ENCODE measurements around the gene TMEFF2.

The TMEFF2 gene, protein sequence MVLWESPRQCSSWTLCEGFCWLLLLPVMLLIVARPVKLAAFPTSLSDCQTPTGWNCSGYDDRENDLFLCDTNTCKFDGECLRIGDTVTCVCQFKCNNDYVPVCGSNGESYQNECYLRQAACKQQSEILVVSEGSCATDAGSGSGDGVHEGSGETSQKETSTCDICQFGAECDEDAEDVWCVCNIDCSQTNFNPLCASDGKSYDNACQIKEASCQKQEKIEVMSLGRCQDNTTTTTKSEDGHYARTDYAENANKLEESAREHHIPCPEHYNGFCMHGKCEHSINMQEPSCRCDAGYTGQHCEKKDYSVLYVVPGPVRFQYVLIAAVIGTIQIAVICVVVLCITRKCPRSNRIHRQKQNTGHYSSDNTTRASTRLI

DNA sequence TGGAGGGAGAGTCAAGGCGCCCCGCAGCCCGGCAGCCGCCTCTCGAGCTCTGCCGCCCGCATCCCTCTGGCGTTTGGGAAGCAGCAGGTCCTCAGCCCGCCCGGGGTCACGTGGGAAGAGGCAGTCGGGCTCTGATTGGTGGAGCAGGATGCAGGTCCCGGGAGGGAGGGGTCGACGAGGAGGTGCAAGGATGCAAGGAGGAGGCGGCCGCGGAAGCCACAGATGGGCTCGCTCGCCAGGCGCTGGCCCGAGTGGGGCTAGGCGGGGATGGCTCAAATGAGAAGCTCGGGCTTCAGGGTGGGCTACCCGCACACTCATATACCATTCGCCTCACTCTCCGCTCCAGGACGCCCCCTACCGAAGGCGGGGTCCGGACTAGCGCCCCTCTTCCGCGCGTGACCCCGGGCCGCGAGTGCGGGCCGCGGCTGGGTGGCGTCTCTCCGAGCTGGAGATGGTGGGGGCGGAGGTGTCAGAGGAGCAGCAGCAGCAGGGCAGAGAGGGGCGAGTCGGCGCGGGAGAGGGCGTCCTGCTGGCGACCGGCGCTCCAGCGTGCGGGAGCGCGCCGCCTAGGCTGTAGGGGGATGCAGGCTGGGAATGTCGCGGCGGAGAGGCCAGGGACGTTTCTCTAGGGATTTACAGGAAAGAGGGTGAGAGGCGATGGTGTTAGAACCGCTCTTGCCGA lies at the start of gene TMEFF2:
TMEFF2 (minus strand) TSS at position 68 of the 682 bp plus-strand sequence. CDS start 409 bp downstream, outside the sequence.
- no peak for DNase-seq (ENCODE audit: low read depth)

DNA sequence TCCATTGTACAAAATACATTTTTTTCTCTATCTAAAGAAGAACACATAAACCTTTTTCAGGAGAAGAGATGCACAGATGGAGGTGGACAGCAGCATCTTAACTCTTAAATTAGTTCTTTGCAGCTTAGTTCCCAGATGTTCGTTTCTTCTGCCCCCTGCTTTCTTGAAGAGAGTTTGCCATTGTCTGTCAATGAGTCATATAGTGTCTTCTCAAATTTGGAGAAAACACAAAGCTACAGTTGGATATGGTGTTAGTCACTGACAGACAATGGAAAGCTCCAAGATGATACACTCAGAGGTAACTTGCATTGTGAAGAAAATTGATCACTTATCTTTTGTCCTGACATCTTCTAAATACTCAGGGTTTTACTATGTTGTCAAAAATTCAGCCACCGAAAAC lies 48.8 kb upstream of the TMEFF2 start:
- no peak for DNase-seq (ENCODE audit: low read depth)

DNA sequence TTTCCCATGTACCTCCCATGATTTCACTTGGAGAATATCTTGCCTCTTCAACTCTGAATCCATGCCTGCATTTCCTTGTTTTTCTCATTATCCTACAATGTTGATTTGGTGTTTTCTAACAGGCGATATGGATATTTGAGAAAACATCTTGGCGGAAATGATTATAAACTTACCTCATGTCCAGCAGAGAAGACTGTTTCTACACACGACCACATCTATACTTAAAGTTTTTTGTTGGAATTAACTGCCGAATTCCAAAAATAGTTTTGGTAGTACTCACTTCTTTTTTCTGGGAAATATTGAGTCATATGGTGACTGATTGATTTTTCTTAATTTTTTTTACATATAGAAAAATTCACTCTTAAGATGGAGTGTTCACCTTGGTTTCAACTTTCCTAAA lies 41.4 kb upstream of the TMEFF2 start:
- no peak for DNase-seq (ENCODE audit: low read depth)

DNA sequence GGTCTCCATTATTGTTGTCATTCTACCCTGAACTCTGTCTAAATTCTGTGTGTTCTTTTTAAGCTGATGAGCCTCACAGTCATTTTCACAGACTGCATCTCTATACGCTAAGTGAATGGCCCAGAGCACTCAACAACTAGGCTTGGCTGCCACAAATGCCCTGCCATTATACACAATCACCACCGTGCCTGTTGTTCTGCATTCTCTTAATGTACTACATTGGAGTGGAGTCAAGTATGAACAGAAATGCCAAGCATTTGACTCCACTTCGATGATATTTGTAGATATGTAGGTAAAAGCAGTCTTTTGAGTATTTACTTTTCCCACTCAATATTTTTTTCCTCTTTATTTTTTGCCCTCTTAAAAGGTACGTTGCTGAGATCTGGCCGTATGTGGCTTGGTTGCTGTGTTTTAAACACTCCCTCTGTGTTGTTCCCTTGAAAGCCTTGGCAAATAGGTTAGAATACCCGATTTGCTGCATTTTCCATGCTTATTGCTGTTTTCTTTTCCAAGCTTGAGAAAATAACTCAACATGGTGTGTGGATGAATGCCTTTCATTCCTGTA lies 36.2 kb upstream of the TMEFF2 start:
- no peak for DNase-seq (ENCODE audit: low read depth)

DNA sequence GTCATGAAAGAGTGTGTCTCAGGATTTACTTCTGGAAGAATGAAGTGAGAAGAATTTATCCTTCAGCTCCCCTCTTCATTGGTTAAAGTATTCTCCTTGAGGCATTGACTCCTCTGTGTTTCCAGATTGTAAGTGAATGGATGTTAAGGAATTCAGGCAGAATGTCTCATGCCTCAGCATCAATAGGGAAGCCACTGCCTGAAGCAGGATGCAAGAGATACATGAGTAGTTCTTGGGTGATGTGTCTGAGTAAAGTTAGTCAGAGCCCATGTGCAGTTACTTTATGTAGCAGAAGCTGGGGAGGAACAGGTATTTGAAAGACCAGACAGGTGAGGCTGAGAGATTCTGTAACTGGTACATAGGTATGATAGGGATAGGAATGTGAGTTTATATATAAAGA lies 34.0 kb upstream of the TMEFF2 start:
- no peak for DNase-seq (ENCODE audit: low read depth)

DNA sequence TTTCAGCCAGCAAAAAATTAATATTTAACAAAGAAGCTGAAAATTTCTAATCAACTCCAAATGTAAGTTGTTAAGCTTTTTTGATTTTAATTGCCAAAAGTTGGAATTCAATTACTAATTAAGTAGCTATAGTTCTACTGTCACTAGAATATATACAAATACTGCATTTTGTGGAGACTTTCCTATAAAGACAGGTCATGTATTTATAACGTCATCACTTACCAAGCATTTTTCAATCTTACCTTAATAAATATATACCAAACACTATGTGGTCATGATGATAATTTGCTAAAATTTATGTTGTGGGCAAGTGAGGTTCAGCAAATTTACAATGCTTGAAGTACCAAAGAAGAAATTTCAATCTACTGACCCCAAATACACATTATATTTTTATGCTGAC lies 24.2 kb upstream of the TMEFF2 start:
- no peak for DNase-seq (ENCODE audit: low read depth)

DNA sequence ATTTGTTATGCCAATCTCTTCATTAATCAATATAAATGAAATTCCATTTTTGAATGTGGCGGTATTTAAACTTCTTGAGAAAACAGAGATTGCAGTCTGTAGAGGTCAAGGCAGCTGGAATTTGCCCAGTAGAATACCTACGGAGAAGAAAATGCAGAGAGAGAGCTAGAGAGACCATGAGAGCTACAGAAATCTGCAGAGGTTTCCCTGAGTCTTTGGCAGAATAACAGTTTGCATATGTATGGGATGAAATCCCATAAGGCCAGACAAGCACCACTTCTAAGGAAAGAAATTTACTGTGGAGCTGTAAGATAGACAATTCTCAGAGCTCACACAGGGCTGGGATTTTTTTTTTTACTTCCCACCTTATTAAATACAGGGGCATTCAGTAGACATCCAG lies 23.6 kb upstream of the TMEFF2 start:
- DNase-seq (ENCODE audit: low read depth): no peak

DNA sequence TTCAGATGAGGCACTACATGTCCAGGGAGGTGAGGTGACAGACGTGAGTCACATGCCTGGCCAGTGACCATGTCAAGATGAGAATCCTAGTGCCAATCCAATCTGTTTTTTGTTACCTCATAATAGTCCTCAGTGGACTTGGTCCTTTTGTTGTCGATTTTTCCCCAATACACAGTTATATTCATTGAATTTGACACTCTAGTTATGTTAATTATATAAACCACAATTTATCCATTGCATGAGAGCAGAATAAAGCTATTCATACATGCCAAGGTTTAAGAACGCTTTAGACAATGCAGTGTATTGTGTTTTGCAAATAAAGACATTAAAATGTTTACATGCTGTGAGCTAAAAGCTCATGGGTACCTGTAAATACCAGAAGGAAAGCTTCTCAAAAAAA lies 21.6 kb upstream of the TMEFF2 start:
- no peak for DNase-seq (ENCODE audit: low read depth)

DNA sequence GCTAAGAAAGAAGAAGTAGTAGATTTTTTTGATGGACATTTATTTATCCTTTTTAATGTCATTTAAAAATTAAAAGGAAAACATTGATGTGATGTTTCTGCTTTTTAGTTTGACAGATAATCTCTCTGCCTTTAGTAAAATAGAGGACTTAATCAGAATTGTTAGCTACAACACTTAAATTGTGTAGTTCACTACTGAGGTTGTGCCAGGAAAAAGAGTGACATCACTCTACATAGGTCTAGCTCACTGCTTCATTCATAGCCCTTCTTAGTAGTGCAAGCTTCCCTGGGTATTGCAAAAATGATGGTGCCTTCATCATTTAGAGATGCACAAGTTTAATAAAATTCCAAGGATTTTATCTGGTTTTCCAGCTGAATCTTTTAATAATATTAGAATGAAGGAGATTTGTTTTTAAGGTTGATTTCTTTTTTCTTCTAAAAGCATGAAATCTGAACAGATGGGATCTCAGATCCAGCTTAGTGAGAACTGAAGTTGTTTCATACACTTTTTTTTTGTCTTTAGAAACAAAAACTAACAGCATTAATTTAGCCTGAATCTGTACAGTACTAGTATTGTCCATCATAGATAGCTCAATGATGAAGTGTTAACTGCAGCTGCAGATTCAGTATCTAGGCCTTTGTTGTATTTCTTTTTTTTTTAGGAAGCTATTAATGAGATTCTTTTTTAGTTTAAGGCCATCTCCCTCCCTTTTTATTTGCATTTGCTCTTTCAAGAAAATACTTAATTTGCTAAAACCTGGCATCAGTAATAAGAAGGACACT lies 20.6 kb upstream of the TMEFF2 start:
- DNase-seq (ENCODE audit: low read depth): no peak

DNA sequence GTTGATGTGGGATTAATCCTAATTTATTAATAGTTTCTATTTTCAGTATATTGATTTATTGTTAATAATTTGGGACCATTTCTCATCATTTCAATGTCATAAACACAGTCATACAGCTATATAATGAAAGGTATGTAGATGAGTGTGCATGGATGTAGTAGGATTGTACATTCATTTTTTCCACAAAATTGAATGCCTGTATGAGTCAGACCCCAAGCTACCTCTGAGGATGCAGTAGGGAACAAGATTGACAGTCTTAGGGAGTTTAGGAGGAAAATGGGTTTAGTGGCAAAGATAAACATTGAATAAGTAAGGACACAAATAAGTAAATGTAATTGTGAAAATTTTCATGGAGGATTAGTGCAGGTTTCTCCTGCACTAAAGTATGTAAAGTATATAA lies 14.1 kb upstream of the TMEFF2 start:
- DNase-seq (ENCODE audit: low read depth): no peak

DNA sequence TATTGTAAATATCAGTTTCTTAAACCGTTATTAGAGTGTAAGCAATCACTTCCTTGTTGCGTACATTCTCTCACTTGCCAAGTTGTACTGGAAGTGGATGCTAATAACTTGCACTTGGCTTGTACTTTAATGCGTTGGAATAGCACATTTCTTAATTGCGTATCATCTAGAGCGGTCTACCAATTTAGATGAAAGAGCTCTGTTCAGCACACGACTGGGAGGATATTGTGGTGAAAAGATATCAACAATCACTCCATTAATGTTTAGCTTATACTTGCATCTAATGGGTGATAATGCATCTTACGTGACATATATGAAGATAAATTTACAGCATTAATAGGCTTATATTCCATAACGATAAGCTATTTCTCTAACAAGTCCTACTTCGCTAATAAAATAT lies 11.7 kb upstream of the TMEFF2 start:
- no peak for DNase-seq (ENCODE audit: low read depth)

DNA sequence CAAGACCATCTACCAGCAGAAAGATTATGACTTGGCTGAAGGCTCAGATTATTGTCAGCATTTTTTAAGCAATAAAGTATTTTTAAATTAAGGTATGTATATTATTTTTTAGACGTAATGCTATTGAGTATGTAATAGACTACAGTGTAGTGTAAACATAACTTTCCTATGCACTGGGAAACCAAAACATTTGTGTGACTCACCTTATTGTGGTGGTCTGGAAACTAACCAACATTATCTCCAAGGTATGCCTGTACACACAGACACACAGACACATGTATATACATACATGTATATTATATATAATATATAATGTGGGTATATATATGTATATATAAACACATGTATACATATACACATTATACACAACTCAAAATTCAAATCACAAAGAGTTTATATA lies 9.1 kb upstream of the TMEFF2 start:
- no peak for DNase-seq (ENCODE audit: low read depth)

DNA sequence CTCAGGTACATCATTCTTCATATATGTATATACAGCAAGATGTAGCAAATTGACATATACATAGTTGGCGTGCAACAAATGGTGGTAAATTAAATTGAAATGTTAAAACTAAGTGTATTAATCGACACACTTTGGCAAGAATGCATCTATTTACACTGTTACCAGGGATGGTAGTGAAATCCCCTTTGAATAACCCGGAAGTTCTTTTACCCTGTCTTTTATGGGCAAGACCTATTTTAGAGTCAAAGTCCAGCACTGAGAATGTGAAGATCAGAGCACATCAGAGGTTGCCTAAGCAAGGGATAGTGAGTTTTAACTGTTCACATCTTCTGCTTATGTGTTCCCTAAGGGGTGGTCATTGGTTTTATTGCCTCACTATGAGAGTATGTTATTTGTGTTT lies 7.6 kb upstream of the TMEFF2 start:
- no peak for DNase-seq (ENCODE audit: low read depth)

DNA sequence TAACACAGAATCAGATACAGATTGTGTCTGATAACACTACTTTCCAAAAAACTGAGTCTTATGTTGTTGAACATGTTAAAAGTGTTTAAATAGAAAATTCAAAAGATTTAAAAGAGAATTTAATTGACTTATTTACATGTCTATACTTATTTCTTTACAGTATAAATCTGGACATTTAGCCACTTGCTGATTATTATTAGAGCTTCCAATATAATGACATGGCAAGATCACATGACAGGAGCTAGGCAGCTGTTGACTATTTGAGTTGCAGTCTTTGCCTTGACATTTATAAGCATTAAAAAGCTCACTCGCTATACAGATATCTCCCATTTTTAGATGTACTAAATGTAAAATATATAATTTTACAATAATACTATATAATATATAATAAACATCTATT lies 6.4 kb upstream of the TMEFF2 start:
- no peak for DNase-seq (ENCODE audit: low read depth)

DNA sequence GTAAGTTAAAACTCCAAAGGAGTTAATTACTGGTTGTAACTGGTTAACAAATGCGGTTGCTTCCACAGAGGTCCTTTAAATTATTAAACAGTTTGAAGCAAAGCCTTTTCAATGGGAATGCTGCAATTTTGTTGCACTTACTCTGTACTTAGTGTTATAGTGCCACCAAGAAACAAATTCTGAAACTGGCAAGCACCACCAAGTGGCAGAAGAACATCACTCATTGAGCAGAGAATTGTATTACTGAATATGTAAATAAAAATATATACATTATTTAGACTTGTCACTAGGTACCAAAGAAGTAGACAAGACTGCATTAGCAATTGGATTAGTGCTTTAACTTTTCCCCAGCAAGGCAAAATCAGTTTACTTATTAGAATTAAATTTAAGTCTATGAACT lies 2.6 kb upstream of the TMEFF2 start:
- no peak for DNase-seq (ENCODE audit: low read depth)

DNA sequence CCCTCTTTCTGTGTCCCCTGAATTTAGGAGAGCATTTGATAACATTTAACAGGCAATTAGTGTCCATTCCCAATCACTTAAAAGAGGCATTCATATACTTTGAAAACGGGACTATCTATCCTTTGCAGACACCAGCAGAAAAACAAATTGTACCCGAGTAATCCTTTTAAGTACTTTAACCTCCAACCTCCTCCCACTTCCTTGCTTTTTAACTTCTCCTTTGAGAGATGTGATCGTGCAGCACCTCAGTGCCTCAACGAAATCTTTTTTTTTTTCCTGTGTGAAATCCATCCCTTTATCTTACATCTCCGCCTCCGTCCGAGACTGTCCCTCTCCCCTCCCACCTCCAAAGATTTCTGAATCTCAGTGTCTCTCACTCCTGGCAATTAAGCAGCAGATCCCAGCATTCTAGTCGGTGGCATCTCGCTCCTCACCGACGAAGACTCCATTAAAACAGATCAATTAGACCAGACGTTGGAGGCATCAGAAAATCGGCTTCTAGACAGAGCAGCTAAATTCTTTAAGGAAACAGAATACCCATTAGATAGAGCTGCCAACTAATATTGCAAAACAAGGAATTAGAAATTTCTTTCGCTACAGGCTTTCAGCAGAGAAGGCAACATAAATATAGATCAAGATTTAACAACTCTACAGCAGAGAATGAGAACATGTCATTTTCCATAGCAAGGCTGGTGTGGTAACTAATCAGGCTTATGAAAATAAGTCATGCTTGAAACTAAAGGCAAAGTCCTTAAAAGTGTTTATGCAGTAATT lies 1.9 kb upstream of the TMEFF2 start:
- DNase-seq (ENCODE audit: low read depth): no peak

DNA sequence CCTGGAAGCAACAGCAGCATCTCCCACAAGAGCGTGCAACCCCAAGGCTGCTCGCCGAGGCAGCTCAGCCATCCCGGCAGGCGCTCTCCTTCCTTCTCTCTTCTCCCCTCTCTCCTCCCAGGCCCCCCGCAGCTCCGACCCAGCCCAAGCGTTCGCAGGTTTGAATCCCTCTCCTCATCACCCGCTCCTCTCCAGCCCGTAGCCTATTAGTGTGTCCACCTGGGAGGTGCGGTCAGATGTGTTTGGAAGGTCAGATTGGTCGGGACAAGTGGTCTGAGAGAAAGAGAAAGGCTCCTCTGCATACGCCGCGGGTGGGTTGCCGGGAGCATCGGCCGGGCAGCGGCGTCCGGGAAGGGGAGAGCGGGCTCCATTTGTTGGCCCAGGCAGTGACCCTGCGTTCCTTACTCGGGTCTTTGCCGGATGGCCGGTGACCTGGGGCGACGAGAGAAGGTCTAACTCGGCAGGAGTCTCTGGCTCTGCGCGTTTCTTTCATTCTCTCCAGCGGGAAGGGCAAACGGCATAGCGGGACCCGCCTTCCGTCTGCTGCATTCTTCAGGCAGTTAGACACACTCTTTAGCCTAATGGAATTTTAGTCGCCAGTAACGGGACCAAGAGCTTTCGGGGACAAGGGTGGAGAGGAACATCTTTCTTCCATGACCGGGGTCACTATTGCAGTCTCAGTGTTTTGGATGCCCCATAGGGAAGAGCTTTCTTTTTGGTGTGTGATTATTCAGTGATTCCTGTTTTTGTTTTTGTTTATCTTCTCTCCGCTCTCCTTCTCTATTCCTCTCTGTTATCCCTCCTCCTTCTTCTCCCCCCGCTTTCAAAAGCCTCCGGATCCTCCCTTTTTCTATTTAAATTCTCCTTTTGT lies 1.1 kb upstream of the TMEFF2 start:
- DNase-seq (ENCODE audit: low read depth): no peak

DNA sequence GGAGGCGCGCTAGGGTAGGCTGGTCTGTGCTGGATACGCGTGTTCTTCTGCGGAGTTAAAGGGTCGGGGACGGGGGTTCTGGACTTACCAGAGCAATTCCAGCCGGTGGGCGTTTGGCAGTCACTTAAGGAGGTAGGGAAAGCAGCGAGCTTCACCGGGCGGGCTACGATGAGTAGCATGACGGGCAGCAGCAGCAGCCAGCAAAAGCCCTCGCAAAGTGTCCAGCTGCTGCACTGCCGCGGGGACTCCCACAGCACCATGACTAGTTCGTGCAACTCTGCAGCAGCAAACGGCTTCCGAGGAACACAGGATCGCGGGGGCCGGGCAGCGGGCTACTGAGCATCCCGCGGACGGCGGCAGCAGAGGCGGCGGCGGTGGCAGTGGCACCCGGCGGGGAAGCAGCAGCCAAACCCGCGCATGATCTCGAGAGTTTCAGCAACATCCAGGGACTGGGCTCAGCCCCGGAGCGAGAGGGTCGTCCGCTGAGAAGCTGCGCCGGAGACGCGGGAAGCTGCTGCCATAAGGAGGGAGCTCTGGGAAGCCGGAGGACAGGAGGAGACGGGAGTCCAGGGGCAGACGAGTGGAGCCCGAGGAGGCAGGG lies 368 bp downstream of the TMEFF2 start:
- DNase-seq (ENCODE audit: low read depth): no peak

DNA sequence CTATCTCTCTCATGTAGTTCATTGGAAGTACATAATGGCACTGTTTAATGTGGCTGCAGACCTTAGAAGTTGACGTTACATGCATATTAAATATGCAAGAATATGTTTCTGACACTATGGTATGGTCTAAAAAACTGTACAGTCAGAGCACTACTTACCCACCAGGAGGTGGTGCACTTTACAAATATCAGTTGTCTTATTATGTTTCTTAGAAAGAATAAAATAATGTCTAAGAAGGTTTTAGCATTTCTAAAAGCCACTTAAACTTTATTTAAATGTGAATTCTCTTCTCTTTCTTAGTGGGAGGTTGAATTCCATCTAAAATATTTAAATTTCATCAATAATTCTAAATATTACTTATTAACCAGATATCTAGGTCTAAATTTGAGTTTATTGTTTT lies 4.3 kb downstream of the TMEFF2 start:
- no peak for DNase-seq (ENCODE audit: low read depth)

DNA sequence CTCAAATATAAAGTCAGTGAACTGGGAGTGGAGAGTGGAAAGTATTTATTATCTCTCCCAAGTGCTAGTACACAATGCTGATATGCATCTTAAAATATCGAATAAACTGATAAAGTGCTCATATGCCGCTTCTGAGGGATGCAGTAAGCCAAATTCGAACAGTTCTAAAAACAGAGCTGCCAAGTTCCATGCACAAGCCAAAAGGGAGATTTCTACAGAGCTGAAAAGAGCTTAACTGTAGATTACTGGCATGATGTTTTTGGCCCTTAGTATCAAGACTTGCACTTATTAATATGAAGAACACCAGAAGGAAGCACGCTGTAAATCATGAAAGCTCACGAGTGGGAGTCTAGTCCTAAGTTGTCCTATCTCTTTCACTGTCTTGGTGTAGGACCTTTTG lies 7.9 kb downstream of the TMEFF2 start:
- no peak for DNase-seq (ENCODE audit: low read depth)

DNA sequence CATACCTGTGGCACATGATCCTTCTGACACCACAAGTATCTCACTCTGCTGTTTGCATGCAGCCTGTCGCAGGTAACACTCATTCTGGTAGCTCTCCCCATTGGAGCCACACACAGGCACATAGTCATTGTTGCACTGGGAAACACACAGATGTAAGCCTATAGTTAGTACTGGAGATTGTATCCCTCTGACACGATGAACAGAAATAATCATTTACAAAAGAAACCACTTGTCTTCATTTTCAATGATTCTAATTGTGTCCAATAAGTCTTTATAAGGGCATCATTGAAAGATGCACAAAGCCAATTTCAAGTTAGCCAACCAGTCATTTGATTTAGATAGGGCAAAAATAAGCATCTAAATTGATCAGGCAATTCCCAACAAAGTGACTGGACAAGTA lies 10.4 kb downstream of the TMEFF2 start:
- DNase-seq (ENCODE audit: low read depth): no peak

All from T-helper 22 cell (primary cell).